H1 (cell line): ENCODE results near the gene FIGNL2. TPM values are rescaled to one million over a fixed set of nuclear protein-coding genes. Genes with fewer than 3 reads are reported as not detected.

Experiments used
- CHD1 ChIP-seq: IDR thresholded peaks from 2 replicates; pipeline ENCODE4 v1.6.1; 2012; ENCODE audit warnings: low read depth, low read length, improper control_type of control experiment
- CTBP2 ChIP-seq: IDR thresholded peaks from 2 replicates; pipeline ENCODE4 v1.7.0; 2011; ENCODE audit warnings: borderline replicate concordance, mild to moderate bottlenecking, moderate library complexity, mixed read lengths, low read length; ENCODE audit not compliant: insufficient read depth, insufficient read length
- ZNF274 ChIP-seq: IDR thresholded peaks from 2 replicates; pipeline ENCODE4 v1.7.0; 2012; ENCODE audit warnings: low read length, borderline replicate concordance; ENCODE audit errors: extremely low read depth
- polyA plus RNA-seq, 7 experiments: library from polyadenylated mRNA; depleted of rRNA in 3 of 7; stranded (reverse) in 5 of 7; unstranded in 2 of 7; fragments of >200 nt in 5 of 7; fragments of 200-250 nt in 2 of 7; gene quantifications; 1 replicate in 5 of 7; 2 replicates in 1 of 7; 4 replicates in 1 of 7; pipeline versions ENCODE4 v1.2.1 to v1.2.3, GENCODE V29; 2011 to 2013; ENCODE audit warnings: missing spikeins in 2 of 7, mixed read lengths in 2 of 7
- total RNA-seq: library from RNA; stranded (reverse); fragmentation: NEBNext Ultra II Directional; extraction: Animal tissue kit (Norgen Biotek cat#: 25700); gene quantifications from 2 replicates; pipeline ENCODE4 v1.2.1, GENCODE V29; 2021
- TF ChIP-seq, protein P1 (sequence below): IDR thresholded peaks from 2 replicates; pipeline ENCODE4 v1.6.1; 2011; ENCODE audit warnings: low read length, improper control_type of control experiment

Gene FIGNL2
- total and polyA plus RNA-seq, 2 of the 8 experiments (the other 6 are each of a cell fraction or from before 2014, with no cell fraction given), result 6.5 to 7.1 TPM

GRCh38 chr12:51855586-51856428 is 7.3 kb upstream of the FIGNL2 start (continued):
- TF ChIP-seq, protein P1, sequence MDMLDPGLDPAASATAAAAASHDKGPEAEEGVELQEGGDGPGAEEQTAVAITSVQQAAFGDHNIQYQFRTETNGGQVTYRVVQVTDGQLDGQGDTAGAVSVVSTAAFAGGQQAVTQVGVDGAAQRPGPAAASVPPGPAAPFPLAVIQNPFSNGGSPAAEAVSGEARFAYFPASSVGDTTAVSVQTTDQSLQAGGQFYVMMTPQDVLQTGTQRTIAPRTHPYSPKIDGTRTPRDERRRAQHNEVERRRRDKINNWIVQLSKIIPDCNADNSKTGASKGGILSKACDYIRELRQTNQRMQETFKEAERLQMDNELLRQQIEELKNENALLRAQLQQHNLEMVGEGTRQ, result no peak
- TF ChIP-seq ZNF274, result no peak
- no peak for TF ChIP-seq CTBP2
- TF ChIP-seq CHD1, result no peak
